PC-9 (cell line): ENCODE results near the gene ESRP2. TPM values are rescaled to one million over a fixed set of nuclear protein-coding genes. Genes with fewer than 3 reads are reported as not detected.

Experiments
- BruUV-seq: library from RNA; stranded (reverse); fragments of 400-500 nt; replicated peaks from 2 replicates; lab custom pipeline; 2021; lab: Mats Ljungman, UMichigan
- CTCF ChIA-PET: fragments of 300-600 bp; sonication (Branson Sonifier 250); formaldehyde crosslinking; loops from one replicate; lab custom pipeline; 2022; ENCODE audit warnings: antibody characterized with exemption; lab: Charles Lee
- POLR2A ChIA-PET: fragments of 300-600 bp; sonication (Branson Sonifier 250); formaldehyde crosslinking; loops from one replicate; lab custom pipeline; 2022; ENCODE audit warnings: antibody characterized with exemption; ENCODE audit not compliant: unreplicated experiment; lab: Charles Lee
- DNase-seq, 2 experiments: peaks; one replicate each; pipeline versions ENCODE4 v3.0.0 to v3.0.0-alpha.2; 2015 to 2022; ENCODE audit warnings: mixed read lengths in 1 of 2
- H2AFZ ChIP-seq: fragments of 200-600 bp; sonication (generic); 2 replicates; pipeline ENCODE4 v1.8.1; 2017; ENCODE audit warnings: antibody characterized with exemption
- H3F3A ChIP-seq: fragments of 200-600 bp; sonication (generic); 2 replicates; pipeline ENCODE4 v1.8.1; 2017; ENCODE audit warnings: antibody characterized with exemption, mild to moderate bottlenecking, low read depth; ENCODE audit not compliant: insufficient read depth
- H3K27ac ChIP-seq: fragments of 200-600 bp; sonication (generic); 2 replicates; pipeline ENCODE4 v1.6.1; 2016; ENCODE audit warnings: mixed run types
- H3K27me3 ChIP-seq: fragments of 200-600 bp; sonication (generic); 2 replicates; pipeline ENCODE4 v1.6.1; 2016; ENCODE audit warnings: low read depth, mixed run types; ENCODE audit not compliant: insufficient read depth
- H3K36me3 ChIP-seq: fragments of 200-600 bp; sonication (generic); 2 replicates; pipeline ENCODE4 v1.6.1; 2016; ENCODE audit warnings: low read depth, mixed run types
- H3K4me1 ChIP-seq: fragments of 200-600 bp; sonication (generic); replicated peaks from 2 replicates; pipeline ENCODE4 v1.6.1; 2016; ENCODE audit warnings: mixed run types; ENCODE audit not compliant: insufficient read depth
- H3K4me2 ChIP-seq: fragments of 200-600 bp; sonication (generic); 2 replicates; pipeline ENCODE4 v1.6.1; 2017; ENCODE audit warnings: mixed run types
- H3K4me3 ChIP-seq: fragments of 200-600 bp; sonication (generic); 2 replicates; pipeline ENCODE4 v1.6.1; 2016; ENCODE audit warnings: mixed run types
- H3K79me2 ChIP-seq: fragments of 200-600 bp; sonication (generic); 2 replicates; pipeline ENCODE4 v1.6.1; 2017; ENCODE audit warnings: low read depth, mixed run types
- H3K9me2 ChIP-seq: fragments of 200-600 bp; sonication (generic); 2 replicates; pipeline ENCODE4 v1.8.1; 2017; ENCODE audit warnings: mild to moderate bottlenecking; ENCODE audit not compliant: insufficient read depth
- H3K9me3 ChIP-seq: fragments of 200-600 bp; sonication (generic); 2 replicates; pipeline ENCODE4 v1.8.1; 2016; ENCODE audit warnings: low read depth; ENCODE audit not compliant: insufficient read depth
- H4K20me1 ChIP-seq: fragments of 200-600 bp; sonication (generic); 2 replicates; pipeline ENCODE4 v1.8.1; 2017; ENCODE audit not compliant: insufficient read depth
- EZH2 ChIP-seq: fragments of 200-600 bp; sonication (generic); IDR thresholded peaks from 2 replicates; pipeline ENCODE4 v1.8.0; 2017; ENCODE audit warnings: antibody characterized with exemption, low read depth
- intact Hi-C: fragments of 100-400 bp; cut with micrococcal nuclease; formaldehyde crosslinking; loops from one replicate; pipeline ENCODE4 v1.10.0; 2022; ENCODE audit not compliant: unreplicated experiment
- total RNA-seq: library from RNA; stranded (reverse); gene quantifications from 2 replicates; pipeline ENCODE4 v1.2.3, GENCODE V29; 2021
- TF ChIP-seq, protein P1 (sequence below): fragments of 200-600 bp; sonication (generic); conservative IDR thresholded peaks from 2 replicates; pipeline ENCODE4 v1.6.1; 2017; ENCODE audit warnings: mixed run types, antibody characterized with exemption, mild to moderate bottlenecking, moderate library complexity

ESRP2 gene
- total RNA-seq, 1 experiment from 2014 or later, result 45.0 TPM

- no peak overlapping the region for H2AFZ ChIP-seq
- H3F3A ChIP-seq, result peaks cover 52% of the 10 kb centered on the region
- intact Hi-C loops, result loop anchor here (5.0 to 10.0 kb wide), 3 partner anchors 293 to 985 kb away; partner anchors contain the start of genes FHOD1, PSMB10 and SLC9A5
- ChIA-PET POLR2A (no interaction called here), CTCF (interaction anchor here (0.6 kb wide), 1 partner anchor 80 kb away, joined by 10 read pairs; no protein-coding TSS in a partner anchor)
- no peaks in the 10 kb centered on the region for H3K9me3 ChIP-seq
- H3K4me3 ChIP-seq, result no peak overlapping the region
- TF ChIP-seq, protein P1, sequence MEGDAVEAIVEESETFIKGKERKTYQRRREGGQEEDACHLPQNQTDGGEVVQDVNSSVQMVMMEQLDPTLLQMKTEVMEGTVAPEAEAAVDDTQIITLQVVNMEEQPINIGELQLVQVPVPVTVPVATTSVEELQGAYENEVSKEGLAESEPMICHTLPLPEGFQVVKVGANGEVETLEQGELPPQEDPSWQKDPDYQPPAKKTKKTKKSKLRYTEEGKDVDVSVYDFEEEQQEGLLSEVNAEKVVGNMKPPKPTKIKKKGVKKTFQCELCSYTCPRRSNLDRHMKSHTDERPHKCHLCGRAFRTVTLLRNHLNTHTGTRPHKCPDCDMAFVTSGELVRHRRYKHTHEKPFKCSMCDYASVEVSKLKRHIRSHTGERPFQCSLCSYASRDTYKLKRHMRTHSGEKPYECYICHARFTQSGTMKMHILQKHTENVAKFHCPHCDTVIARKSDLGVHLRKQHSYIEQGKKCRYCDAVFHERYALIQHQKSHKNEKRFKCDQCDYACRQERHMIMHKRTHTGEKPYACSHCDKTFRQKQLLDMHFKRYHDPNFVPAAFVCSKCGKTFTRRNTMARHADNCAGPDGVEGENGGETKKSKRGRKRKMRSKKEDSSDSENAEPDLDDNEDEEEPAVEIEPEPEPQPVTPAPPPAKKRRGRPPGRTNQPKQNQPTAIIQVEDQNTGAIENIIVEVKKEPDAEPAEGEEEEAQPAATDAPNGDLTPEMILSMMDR, result no peak
- TF ChIP-seq EZH2, result no peak
- peaks cover 47% of the 10 kb centered on the region for H4K20me1 ChIP-seq
- peaks cover 13% of the 10 kb centered on the region for H3K4me1 ChIP-seq
- no peaks in the 10 kb centered on the region for H3K27me3 ChIP-seq
- BruUV-seq, result no TSS peak
- H3K27ac ChIP-seq, result no peak overlapping the region
- H3K4me2 ChIP-seq, result no peak overlapping the region
- peaks cover 24% of the 10 kb centered on the region for H3K79me2 ChIP-seq
- no peak for DNase-seq
- peaks cover 12% of the 10 kb centered on the region for H3K36me3 ChIP-seq
- H3K9me2 ChIP-seq, result no peaks in the 10 kb centered on the region
Observed at GRCh38 chr16:68230176-68230571, 5.8 kb downstream of the ESRP2 start.

GRCh38 chr16:68229431-68230175 lies 6.3 kb downstream of the ESRP2 start:
- H3K4me3 ChIP-seq, result no peak overlapping the region
- no peaks in the 10 kb centered on the region for H3K27me3 ChIP-seq
- peaks cover 52% of the 10 kb centered on the region for H3F3A ChIP-seq
- POLR2A ChIA-PET, result no interaction called here
- peaks cover 18% of the 10 kb centered on the region for H3K79me2 ChIP-seq
- peaks cover 50% of the 10 kb centered on the region for H4K20me1 ChIP-seq
- no peaks in the 10 kb centered on the region for H3K9me2 ChIP-seq
- H3K27ac ChIP-seq, result no peak overlapping the region
- peaks cover 12% of the 10 kb centered on the region for H3K36me3 ChIP-seq
- H3K9me3 ChIP-seq, result no peaks in the 10 kb centered on the region
- H2AFZ ChIP-seq, result no peak overlapping the region
- H3K4me2 ChIP-seq, result no peak overlapping the region
- H3K4me1 ChIP-seq, result peaks cover 12% of the 10 kb centered on the region
- no peak for TF ChIP-seq EZH2
- TF ChIP-seq, protein P1, result peak; percentile 92
- peak in 1 of 2 experiments; percentile 49 for DNase-seq
- intact Hi-C loops, result loop anchor here (1.0 to 10.0 kb wide), 8 partner anchors 143 to 985 kb away; partner anchors contain the start of genes FHOD1, PSMB10 and SLC9A5
- CTCF ChIA-PET, result interaction anchor here (0.6 kb wide), 1 partner anchor 79 kb away, joined by 10 read pairs; no protein-coding TSS in a partner anchor
- no TSS peak for BruUV-seq

- intact Hi-C loops, result loop anchor here (1.0 to 10.0 kb wide), 5 partner anchors 142 to 734 kb away; no protein-coding TSS in a partner anchor
- no peaks in the 10 kb centered on the region for H3K9me3 ChIP-seq
Observed at GRCh38 chr16:68228652-68229051, 7.3 kb downstream of the ESRP2 start.

More at GRCh38 chr16:68228652-68229051, 7.3 kb downstream of the ESRP2 start:
- peaks cover 45% of the 10 kb centered on the region for H3F3A ChIP-seq
- BruUV-seq, result no TSS peak
- CTCF ChIA-PET, result interaction anchor here (0.9 kb wide), 1 partner anchor 10 kb away, joined by 3 read pairs; no protein-coding TSS in a partner anchor
- peaks cover 14% of the 10 kb centered on the region for H3K79me2 ChIP-seq
- peaks cover 12% of the 10 kb centered on the region for H3K36me3 ChIP-seq
- H3K27ac ChIP-seq, result no peak overlapping the region
- H2AFZ ChIP-seq, result no peak overlapping the region
- no peaks in the 10 kb centered on the region for H3K9me2 ChIP-seq
- no peaks in the 10 kb centered on the region for H3K27me3 ChIP-seq
- no peak for TF ChIP-seq EZH2
- TF ChIP-seq, protein P1, result no peak
- H4K20me1 ChIP-seq, result peaks cover 47% of the 10 kb centered on the region
- DNase-seq, result no peak
- peaks cover 6% of the 10 kb centered on the region for H3K4me1 ChIP-seq
- no peak overlapping the region for H3K4me3 ChIP-seq
- H3K4me2 ChIP-seq, result no peak overlapping the region
- POLR2A ChIA-PET, result no interaction called here
